MM.1S (cell line): ENCODE results near the gene TM4SF5.

Experiments used
- DNase-seq: peaks from one replicate; pipeline ENCODE4 v3.0.0-alpha.2; 2015
- H2AFZ ChIP-seq: fragments of 300-600 bp; sonication (generic); 2 replicates; pipeline ENCODE4 v1.6.0; 2016; ENCODE audit warnings: antibody characterized with exemption, low read length
- H3F3A ChIP-seq: fragments of 300-600 bp; sonication (generic); 2 replicates; pipeline ENCODE4 v1.6.1; 2016; ENCODE audit warnings: mild to moderate bottlenecking, antibody characterized with exemption, low read length, moderate library complexity, mixed read lengths; ENCODE audit not compliant: insufficient read depth
- H3K27ac ChIP-seq: fragments of 300-600 bp; sonication (generic); 2 replicates; pipeline ENCODE4 v1.5.1; 2016; ENCODE audit warnings: mild to moderate bottlenecking, low read length
- H3K27me3 ChIP-seq: fragments of 300-600 bp; sonication (generic); replicated peaks from 2 replicates; pipeline ENCODE4 v1.6.0; 2016; ENCODE audit warnings: low read length; ENCODE audit not compliant: insufficient read depth
- H3K36me3 ChIP-seq: fragments of 300-600 bp; sonication (generic); replicated peaks from 2 replicates; pipeline ENCODE4 v1.6.1; 2016; ENCODE audit warnings: mild to moderate bottlenecking, low read length, mixed read lengths; ENCODE audit not compliant: insufficient read depth
- H3K4me1 ChIP-seq: fragments of 300-600 bp; sonication (generic); 2 replicates; pipeline ENCODE4 v1.6.1; 2016; ENCODE audit warnings: low read length, mixed read lengths
- H3K4me2 ChIP-seq: fragments of 300-600 bp; sonication (generic); 2 replicates; pipeline ENCODE4 v1.6.0; 2016; ENCODE audit warnings: low read depth, low read length
- H3K4me3 ChIP-seq: fragments of 300-600 bp; sonication (generic); 2 replicates; pipeline ENCODE4 v1.5.1; 2016; ENCODE audit warnings: low read length, mixed read lengths
- H3K79me2 ChIP-seq: fragments of 300-600 bp; sonication (generic); 2 replicates; pipeline ENCODE4 v1.6.1; 2016; ENCODE audit warnings: mixed run types, low read length, mixed read lengths
- H3K9ac ChIP-seq: fragments of 300-600 bp; sonication (generic); 2 replicates; pipeline ENCODE4 v1.6.1; 2016; ENCODE audit warnings: low read length, mixed read lengths
- H3K9me2 ChIP-seq: fragments of 300-600 bp; sonication (generic); replicated peaks from 2 replicates; pipeline ENCODE4 v1.6.1; 2016; ENCODE audit warnings: mild to moderate bottlenecking, low read length, mixed read lengths; ENCODE audit not compliant: insufficient read depth
- H3K9me3 ChIP-seq: fragments of 300-600 bp; sonication (generic); replicated peaks from 2 replicates; pipeline ENCODE4 v1.6.1; 2016; ENCODE audit warnings: mild to moderate bottlenecking, low read length, mixed read lengths; ENCODE audit not compliant: insufficient read depth
- H4K20me1 ChIP-seq: fragments of 300-600 bp; sonication (generic); 2 replicates; pipeline ENCODE4 v1.6.1; 2016; ENCODE audit warnings: mild to moderate bottlenecking, low read length, moderate library complexity, mixed read lengths; ENCODE audit not compliant: insufficient read depth
- CTCF ChIP-seq: fragments of 300-600 bp; sonication (generic); IDR thresholded peaks from 2 replicates; pipeline ENCODE4 v1.5.1; 2016; ENCODE audit warnings: antibody characterized with exemption, low read length, mixed read lengths
- EZH2 ChIP-seq: fragments of 300-600 bp; sonication (generic); optimal IDR thresholded peaks from 2 replicates; pipeline ENCODE3; 2017; ENCODE audit warnings: low read depth, mild to moderate bottlenecking, antibody characterized with exemption, low read length, mixed read lengths
- EZH2phosphoT487 ChIP-seq: fragments of 300-600 bp; sonication (generic); IDR thresholded peaks from 2 replicates; pipeline ENCODE4 v1.6.1; 2018; ENCODE audit warnings: antibody characterized with exemption, low read length

Gene TM4SF5

DNA sequence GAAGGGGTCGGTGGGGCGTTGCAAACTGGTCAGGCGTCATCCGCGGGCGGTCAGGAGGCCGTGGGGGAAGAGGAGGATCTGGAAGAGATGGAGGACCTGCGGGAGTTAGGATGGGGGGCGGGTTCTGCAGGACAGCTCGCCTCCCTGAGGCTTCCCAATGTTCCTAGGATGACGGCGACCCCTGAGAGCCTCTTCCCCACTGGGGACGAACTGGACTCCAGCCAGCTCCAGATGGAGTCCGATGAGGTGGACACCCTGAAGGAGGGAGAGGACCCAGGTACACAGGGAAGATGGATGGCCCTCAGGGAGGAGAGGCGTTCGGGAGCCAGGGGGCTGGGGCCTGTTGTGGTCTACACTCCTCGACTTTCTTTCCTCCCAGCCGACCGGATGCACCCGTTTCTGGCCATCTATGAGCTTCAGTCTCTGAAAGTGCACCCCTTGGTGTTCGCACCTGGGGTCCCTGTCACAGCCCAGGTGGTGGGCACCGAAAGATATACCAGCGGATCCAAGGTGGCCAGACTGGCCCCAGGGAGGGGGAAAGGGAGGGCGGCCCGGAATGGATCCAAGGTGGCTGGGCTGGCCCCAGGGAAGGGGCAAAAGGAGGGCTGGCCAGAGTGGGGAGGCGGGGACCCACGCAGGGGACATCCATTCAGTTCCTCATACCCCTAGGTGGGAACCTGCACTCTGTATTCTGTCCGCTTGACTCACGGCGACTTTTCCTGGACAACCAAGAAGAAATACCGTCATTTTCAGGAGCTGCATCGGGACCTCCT lies 36.1 kb downstream of the TM4SF5 start:
- Histone ChIP-seq H3K79me2 (no peaks in the 10 kb centered on the region), H3K9ac (peak overlapping the region; percentile 72; the same call in 1 of the 2 replicates), H3K9me2 (no peaks in the 10 kb centered on the region), H3K4me2 (peak overlapping the region; percentile 86), H3K4me3 (peak overlapping the region; percentile 76), H4K20me1 (no peaks in the 10 kb centered on the region), H3K27ac (no peak overlapping the region), H3K4me1 (no peaks in the 10 kb centered on the region), H2AFZ (peak overlapping the region; percentile 89; the same call in 1 of the 2 replicates), H3K9me3 (no peaks in the 10 kb centered on the region), H3K36me3 (no peaks in the 10 kb centered on the region), H3K27me3 (no peaks in the 10 kb centered on the region), H3F3A (no peaks in the 10 kb centered on the region; the same call in 1 of the 2 replicates)
- no peak for DNase-seq
- no peak for TF ChIP-seq EZH2phosphoT487
- TF ChIP-seq EZH2, result no peak

DNA sequence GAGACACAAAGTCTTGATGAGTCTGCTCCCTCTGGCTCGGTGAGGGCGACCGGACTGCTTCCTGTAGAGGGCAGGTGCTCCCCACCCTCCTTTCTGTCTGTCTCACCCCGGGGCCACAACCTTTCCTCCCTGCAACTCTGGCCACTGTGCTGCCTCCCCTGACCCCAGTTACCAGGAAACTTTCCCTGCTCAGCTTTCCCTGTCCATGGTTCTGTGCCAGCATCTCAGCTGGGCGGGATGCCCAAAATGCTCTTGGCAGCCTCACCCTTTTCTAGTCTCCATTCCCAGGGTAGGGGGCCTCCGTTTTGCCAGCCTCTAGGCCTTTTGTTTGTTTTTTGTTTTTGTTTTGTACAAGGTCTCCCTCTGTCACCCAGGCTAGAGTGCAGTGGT lies 36.7 kb downstream of the TM4SF5 start:
- Histone ChIP-seq H3K27ac (no peak overlapping the region), H3K9me3 (no peaks in the 10 kb centered on the region), H3K79me2 (no peaks in the 10 kb centered on the region), H3K4me2 (no peak overlapping the region), H3K4me1 (no peaks in the 10 kb centered on the region), H3K4me3 (no peak overlapping the region), H2AFZ (no peak overlapping the region), H3F3A (no peaks in the 10 kb centered on the region; the same call in 1 of the 2 replicates), H3K9ac (no peak overlapping the region), H3K36me3 (no peaks in the 10 kb centered on the region), H3K9me2 (no peaks in the 10 kb centered on the region), H4K20me1 (no peaks in the 10 kb centered on the region), H3K27me3 (no peaks in the 10 kb centered on the region)
- DNase-seq, result no peak
- no peak for TF ChIP-seq EZH2phosphoT487
- TF ChIP-seq EZH2, result no peak
- TF ChIP-seq CTCF, result no peak

DNA sequence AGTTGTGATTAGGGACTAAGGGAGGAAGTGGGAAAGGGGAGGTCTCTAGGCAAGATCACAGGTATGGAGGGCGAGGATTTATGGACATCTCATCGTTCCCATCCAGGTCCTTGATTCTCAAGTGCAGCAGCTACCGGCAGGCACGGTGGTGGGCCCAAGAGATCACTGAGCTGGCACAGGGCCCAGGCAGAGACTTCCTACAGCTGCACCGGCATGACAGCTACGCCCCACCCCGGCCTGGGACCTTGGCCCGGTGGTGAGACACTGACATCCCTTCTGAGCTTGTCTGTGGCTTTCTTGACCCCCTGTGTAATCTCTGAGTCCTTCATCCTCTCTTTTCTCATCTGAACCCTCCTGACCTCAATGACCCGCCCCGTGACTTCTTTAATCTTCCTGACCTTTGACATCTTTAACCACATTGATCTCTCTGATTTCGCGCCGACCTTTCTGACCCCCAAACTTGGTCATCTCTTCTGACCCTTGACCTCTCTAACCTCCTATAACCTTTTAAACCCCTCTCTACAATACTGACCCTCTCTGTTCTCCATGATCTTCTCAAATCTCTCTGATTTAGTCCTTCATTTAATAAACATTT lies 39.1 kb downstream of the TM4SF5 start:
- no peaks in the 10 kb centered on the region for H3K79me2 ChIP-seq
- H3K36me3 ChIP-seq, result no peaks in the 10 kb centered on the region
- no peaks in the 10 kb centered on the region for H3K27me3 ChIP-seq
- H3K9me2 ChIP-seq, result no peaks in the 10 kb centered on the region
- H3K4me3 ChIP-seq, result no peak overlapping the region
- H3K27ac ChIP-seq, result no peak overlapping the region
- no peaks in the 10 kb centered on the region for H3K9me3 ChIP-seq
- H3K9ac ChIP-seq, result no peak overlapping the region
- H3K4me2 ChIP-seq, result no peak overlapping the region
- H4K20me1 ChIP-seq, result no peaks in the 10 kb centered on the region
- H3F3A ChIP-seq, result no peaks in the 10 kb centered on the region; the same call in 1 of the 2 replicates
- TF ChIP-seq EZH2 (no peak), CTCF (no peak), EZH2phosphoT487 (no peak)
- no peak for DNase-seq
- no peaks in the 10 kb centered on the region for H3K4me1 ChIP-seq
- H2AFZ ChIP-seq, result no peak overlapping the region

- no peaks in the 10 kb centered on the region for H3K4me1 ChIP-seq
- DNase-seq, result no peak
- no peak overlapping the region for H2AFZ ChIP-seq
- no peaks in the 10 kb centered on the region for H3F3A ChIP-seq
- no peaks in the 10 kb centered on the region for H3K36me3 ChIP-seq
- H3K9ac ChIP-seq, result no peak overlapping the region
- H3K4me2 ChIP-seq, result no peak overlapping the region
- H3K9me3 ChIP-seq, result no peaks in the 10 kb centered on the region
- no peaks in the 10 kb centered on the region for H4K20me1 ChIP-seq
- TF ChIP-seq EZH2phosphoT487 (no peak), EZH2 (no peak), CTCF (no peak)
- H3K4me3 ChIP-seq, result no peak overlapping the region
- H3K27me3 ChIP-seq, result no peaks in the 10 kb centered on the region
- no peaks in the 10 kb centered on the region for H3K79me2 ChIP-seq
- no peak overlapping the region for H3K27ac ChIP-seq
- no peaks in the 10 kb centered on the region for H3K9me2 ChIP-seq
Measured at GRCh38 chr17:4811471-4811870, 39.8 kb downstream of the TM4SF5 start.
